GM12892 (cell line): Measurements from ENCODE around the gene MAGI3.

Source experiments
- POLR2A ChIP-seq: IDR thresholded peaks from 2 replicates; pipeline ENCODE4 v1.6.1; 2011; ENCODE audit warnings: low read depth, low read length, control low read depth
- POLR2AphosphoS5 ChIP-seq: IDR thresholded peaks from 2 replicates; pipeline ENCODE4 v1.6.1; 2011; ENCODE audit warnings: low read depth, low read length, control low read depth
- TAF1 ChIP-seq: IDR thresholded peaks from 2 replicates; pipeline ENCODE4 v1.6.1; 2011; ENCODE audit warnings: low read depth, mild to moderate bottlenecking, control low read depth, low read length, borderline replicate concordance

- no peak for TF ChIP-seq POLR2A
- TF ChIP-seq POLR2AphosphoS5: no peak
- no peak for TF ChIP-seq TAF1
These were observed 32.2 kb downstream of the MAGI3 start for GRCh38 chr1:113422315-113423068.
